Muscle of leg (tissue), 11 donors: ENCODE data around the gene CLCN3. TPM values are rescaled to one million over a fixed set of nuclear protein-coding genes. Genes with fewer than 3 reads are reported as not detected.
"Not testable (repeated sequence)": the region's sequence is repeated elsewhere in the genome, so short reads cannot be mapped to it uniquely, and the experiment has no call there.

Experiments used
- DNase-seq: peaks from one replicate; pipeline ENCODE4 v3.0.0; 2013
- H3K27ac ChIP-seq: one replicate; pipeline ENCODE4 v1.5.1; 2013; ENCODE audit warnings: mild to moderate bottlenecking, low read length, control low read depth
- H3K27me3 ChIP-seq: one replicate; pipeline ENCODE4 v1.6.1; 2013; ENCODE audit warnings: low read length; ENCODE audit not compliant: control insufficient read depth, insufficient read depth
- H3K36me3 ChIP-seq: one replicate; pipeline ENCODE4 v1.6.1; 2013; ENCODE audit warnings: low read length; ENCODE audit not compliant: control insufficient read depth, insufficient read depth
- H3K4me1 ChIP-seq: one replicate; pipeline ENCODE4 v1.6.1; 2013; ENCODE audit warnings: low read length; ENCODE audit not compliant: control insufficient read depth, insufficient read depth
- H3K4me3 ChIP-seq: one replicate; pipeline ENCODE4 v1.5.1; 2013; ENCODE audit warnings: low read length, control low read depth
- H3K9me3 ChIP-seq: replicated peaks from 2 replicates; pipeline ENCODE4 v1.6.1; 2013; ENCODE audit warnings: low read depth, low read length; ENCODE audit not compliant: control insufficient read depth
- WGBS: methylation state at CpG from one replicate; pipeline ENCODE4 v1.1.5; 2013; ENCODE audit warnings: missing lambda C conversion rate; ENCODE audit not compliant: insufficient coverage; 5-methylcytosine and 5-hydroxymethylcytosine counted together
- polyA plus RNA-seq, 8 donors: library from polyadenylated mRNA; unstranded; fragments of 120-200 nt; gene quantifications; one replicate each; pipeline versions ENCODE4 v1.2.1 to v1.2.3, GENCODE V29; 2013; ENCODE audit warnings: inconsistent platforms in 1 of 8, low replicate concordance in 1 of 8; ENCODE audit not compliant: insufficient read length in 8 of 8, insufficient read depth in 1 of 8
- total RNA-seq: library from RNA; stranded (reverse); fragments of 120-200 nt; gene quantifications from one replicate; pipeline ENCODE4 v1.2.4, GENCODE V29; 2013

CLCN3 gene
- total and polyA plus RNA-seq, 9 donors, result 22.5 to 33.9 (median 26.8) TPM

DNA sequence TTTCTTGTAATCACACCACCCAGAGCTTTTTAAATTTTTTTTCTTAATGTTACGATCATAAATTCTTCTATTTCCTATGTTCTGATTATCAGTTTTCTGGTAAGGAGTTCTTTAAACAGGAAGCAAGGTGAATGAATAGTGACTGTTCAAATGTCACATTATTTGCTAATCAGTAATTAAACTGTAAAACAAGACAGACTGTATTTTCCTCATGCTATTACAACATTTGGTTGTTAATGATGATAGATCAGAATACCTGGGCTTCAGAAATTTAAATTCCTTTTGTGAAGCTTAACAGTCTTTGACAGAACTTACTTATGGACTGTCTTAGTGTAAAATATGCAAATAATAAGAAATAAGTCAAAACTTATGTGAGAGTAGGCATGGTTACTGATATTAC is 41.4 kb downstream of the CLCN3 start:
- no peak for DNase-seq
- Histone ChIP-seq H3K4me3 (no peak overlapping the region), H3K27ac (no peak overlapping the region), H3K36me3 (peaks cover 2% of the 10 kb centered on the region), H3K4me1 (no peaks in the 10 kb centered on the region), H3K27me3 (no peaks in the 10 kb centered on the region), H3K9me3 (no peaks in the 10 kb centered on the region)
- WGBS, result no CpG with 5 or more reads among the region's 1 CpG

DNA sequence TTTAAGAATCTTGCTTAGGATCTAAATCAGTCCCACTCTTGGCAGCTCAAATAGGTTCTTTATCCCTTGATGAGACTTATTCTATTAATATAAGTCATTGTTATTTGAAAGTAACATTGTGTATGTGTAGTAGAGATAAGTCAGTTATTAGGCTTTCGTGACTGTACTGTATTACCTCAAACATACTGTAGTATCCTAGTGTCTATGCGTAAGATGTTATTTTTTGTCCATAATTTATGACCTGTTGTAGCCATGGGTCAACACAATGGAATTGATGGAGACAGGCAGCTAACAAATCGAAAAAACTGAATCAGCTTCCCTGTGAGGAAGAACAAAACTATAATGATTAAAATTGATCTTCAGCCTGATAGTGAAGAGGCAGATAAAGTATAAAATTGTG is 41.8 kb downstream of the CLCN3 start:
- Histone ChIP-seq H3K4me1 (no peaks in the 10 kb centered on the region), H3K9me3 (peaks cover 2% of the 10 kb centered on the region), H3K36me3 (peaks cover 2% of the 10 kb centered on the region), H3K4me3 (no peak overlapping the region), H3K27ac (no peak overlapping the region), H3K27me3 (no peaks in the 10 kb centered on the region)
- no peak for DNase-seq
- WGBS, result no CpG with 5 or more reads among the region's 3 CpGs

DNA sequence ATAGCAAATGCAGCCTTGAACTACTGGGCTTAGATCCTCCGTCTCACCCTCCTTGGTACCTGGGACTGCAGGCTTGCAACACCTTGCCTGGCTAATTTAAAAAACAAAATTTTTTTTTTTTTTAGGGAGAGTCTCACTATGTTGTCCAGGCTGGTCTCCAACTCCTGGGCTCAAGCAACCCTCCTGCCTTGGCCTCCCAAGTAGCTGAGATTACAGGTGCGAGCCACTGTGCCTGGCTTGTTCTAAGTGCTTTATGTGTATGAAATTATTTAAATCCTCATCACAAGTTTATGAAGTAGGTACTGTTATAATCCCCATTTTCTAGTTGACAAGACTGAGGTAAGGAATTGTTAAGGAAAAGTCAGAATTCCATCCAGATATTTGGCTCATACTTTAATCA is 43.0 kb downstream of the CLCN3 start:
- Histone ChIP-seq H3K4me3 (no peak overlapping the region), H3K27me3 (no peaks in the 10 kb centered on the region), H3K36me3 (peaks cover 2% of the 10 kb centered on the region), H3K9me3 (peaks cover 2% of the 10 kb centered on the region), H3K4me1 (no peaks in the 10 kb centered on the region), H3K27ac (no peak overlapping the region)
- DNase-seq, result no peak
- WGBS, result no CpG with 5 or more reads among the region's 2 CpGs

DNA sequence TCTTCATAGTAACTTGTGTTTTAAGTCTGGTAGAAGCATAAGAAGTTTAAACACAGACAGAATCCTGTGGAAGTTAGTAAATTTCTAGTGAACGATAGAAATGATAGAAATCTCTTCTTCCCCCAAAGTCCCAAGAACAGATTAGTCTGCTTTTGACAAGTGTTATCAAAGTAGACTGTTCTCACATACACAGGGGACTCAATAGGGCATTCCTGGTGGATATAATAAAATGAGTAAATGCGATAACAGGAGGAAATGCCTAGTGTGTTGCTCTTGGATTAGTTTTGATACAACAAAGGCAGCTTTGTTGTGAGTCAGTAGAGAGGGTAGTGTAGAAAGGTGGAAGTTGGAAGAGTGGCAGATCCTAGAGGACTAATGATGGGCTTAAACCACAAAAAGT is 43.5 kb downstream of the CLCN3 start:
- 75% methylated on average over 1 of the region's 2 CpGs for WGBS
- H3K36me3 ChIP-seq, result peaks cover 2% of the 10 kb centered on the region
- no peaks in the 10 kb centered on the region for H3K27me3 ChIP-seq
- H3K4me1 ChIP-seq, result no peaks in the 10 kb centered on the region
- DNase-seq, result no peak
- no peak overlapping the region for H3K4me3 ChIP-seq
- no peak overlapping the region for H3K27ac ChIP-seq
- peaks cover 2% of the 10 kb centered on the region for H3K9me3 ChIP-seq

DNA sequence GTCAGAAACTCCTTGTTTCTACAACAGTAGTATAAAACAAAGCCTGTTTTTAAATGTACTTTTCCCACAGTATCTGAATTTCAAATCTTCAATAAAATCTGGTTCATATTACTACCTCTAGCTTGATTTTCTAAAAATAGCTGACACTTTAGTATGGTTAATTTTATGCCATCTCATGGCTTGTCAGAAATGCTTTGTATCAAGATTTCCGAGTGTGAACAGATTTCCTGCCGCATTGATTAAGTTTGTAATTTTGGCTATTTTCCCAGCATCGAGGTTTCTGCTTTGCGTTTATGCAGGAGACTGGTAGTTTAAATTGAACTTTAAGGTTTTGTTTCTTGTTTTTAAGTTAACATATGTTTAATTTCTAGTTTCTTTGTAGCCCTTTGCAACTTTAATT is 44.2 kb downstream of the CLCN3 start:
- DNase-seq, result no peak
- WGBS, result no CpG with 5 or more reads among the region's 4 CpGs
- Histone ChIP-seq H3K4me1 (no peaks in the 10 kb centered on the region), H3K4me3 (no peak overlapping the region), H3K9me3 (peaks cover 2% of the 10 kb centered on the region), H3K27ac (no peak overlapping the region), H3K27me3 (no peaks in the 10 kb centered on the region), H3K36me3 (peaks cover 2% of the 10 kb centered on the region)

DNA sequence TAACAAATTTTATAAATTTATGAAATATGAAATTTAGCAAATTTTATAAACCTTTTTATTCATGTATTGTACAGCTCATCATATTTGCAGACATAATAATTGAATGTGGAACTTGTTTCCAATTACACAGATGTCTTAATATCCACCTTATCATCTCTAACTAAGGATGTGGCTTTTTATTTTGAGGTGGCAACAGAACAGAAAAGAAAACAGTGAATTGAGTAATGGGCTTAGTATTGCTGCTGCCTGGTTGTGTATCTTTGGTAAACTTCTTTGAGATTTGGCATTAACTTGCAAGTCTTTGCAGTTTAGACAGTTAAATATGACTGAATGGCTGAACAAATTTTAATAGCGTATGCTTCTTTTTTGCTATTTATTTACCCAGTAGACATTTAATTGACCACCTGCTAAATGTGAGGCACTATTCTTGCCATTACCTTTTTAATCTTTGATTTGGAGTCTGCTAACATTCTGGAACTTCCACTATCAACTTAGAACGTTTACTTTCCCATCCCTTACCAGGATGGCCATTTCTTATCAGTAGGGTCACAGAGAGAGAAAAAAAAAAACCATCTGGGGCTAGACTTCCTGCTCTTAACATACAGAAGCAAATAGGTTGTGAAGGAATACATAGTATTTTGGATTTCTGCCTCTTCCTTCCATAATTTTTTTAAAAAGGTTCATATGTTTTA is 44.8 kb downstream of the CLCN3 start:
- no peaks in the 10 kb centered on the region for H3K4me1 ChIP-seq
- DNase-seq, result no peak
- WGBS, result no CpG with 5 or more reads among the region's 2 CpGs
- H3K27me3 ChIP-seq, result no peaks in the 10 kb centered on the region
- H3K36me3 ChIP-seq, result peaks cover 2% of the 10 kb centered on the region
- no peak overlapping the region for H3K27ac ChIP-seq
- peaks cover 2% of the 10 kb centered on the region for H3K9me3 ChIP-seq
- H3K4me3 ChIP-seq, result no peak overlapping the region

DNA sequence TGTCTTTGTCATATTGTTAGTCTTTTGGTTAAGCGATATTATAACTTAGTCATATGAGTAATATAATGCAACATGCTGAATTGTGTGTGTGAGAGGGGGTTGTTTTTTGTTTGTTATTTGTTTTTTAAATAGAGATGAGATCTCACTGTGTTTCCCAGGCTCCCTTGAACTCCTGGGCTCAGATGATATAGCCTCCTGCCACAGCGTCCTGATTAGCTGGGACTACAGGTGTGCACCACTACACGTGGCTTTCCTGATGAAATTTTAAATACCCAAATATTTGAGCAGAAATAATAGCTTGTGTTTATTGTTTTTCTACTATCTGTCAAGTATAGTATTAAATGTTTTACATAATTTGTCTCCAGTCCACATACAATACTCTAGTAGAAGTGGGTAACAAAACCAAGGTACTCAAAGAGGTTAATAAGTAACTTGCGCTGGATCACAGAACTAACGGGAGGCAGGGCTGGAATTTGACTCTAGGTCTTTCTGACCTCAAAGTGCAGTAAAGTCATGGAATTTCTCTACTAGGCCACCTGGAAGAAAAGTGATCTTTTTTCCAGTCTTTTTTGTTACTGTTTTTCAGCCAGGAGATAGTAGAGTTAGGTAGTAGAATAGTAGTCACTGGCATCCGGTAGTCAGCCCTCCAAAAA is 47.8 kb downstream of the CLCN3 start:
- Histone ChIP-seq H3K36me3 (peaks cover 2% of the 10 kb centered on the region), H3K4me3 (no peak overlapping the region), H3K27ac (no peak overlapping the region), H3K4me1 (no peaks in the 10 kb centered on the region), H3K9me3 (peaks cover 2% of the 10 kb centered on the region), H3K27me3 (no peaks in the 10 kb centered on the region)
- no peak for DNase-seq
- WGBS, result 68% methylated on average over 2 of the region's 6 CpGs

DNA sequence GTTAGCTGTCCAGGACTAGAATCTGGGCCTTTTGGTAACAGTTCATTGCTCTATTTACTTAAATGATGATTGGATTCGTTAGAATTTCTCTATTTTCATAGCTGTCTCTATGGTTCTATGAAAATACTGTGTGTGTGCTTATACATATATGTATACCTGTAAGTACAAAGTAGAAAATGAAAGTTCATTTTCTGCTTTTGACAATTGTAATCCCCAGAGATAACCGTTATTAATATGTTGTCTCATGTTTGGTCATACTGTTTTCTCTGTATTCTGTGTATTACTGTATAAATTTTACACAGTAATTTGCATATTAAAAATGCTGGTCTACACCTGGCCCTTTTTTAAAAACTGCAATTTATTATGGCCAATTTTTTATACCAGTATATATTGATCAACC is 55.4 kb downstream of the CLCN3 start:
- WGBS, result no CpG with 5 or more reads among the region's 2 CpGs
- H3K27ac ChIP-seq, result no peak overlapping the region
- H3K9me3 ChIP-seq, result no peaks in the 10 kb centered on the region
- H3K4me3 ChIP-seq, result no peak overlapping the region
- no peak for DNase-seq
- peaks cover under 1% of the 10 kb centered on the region for H3K36me3 ChIP-seq
- H3K27me3 ChIP-seq, result no peaks in the 10 kb centered on the region
- H3K4me1 ChIP-seq, result no peaks in the 10 kb centered on the region

DNA sequence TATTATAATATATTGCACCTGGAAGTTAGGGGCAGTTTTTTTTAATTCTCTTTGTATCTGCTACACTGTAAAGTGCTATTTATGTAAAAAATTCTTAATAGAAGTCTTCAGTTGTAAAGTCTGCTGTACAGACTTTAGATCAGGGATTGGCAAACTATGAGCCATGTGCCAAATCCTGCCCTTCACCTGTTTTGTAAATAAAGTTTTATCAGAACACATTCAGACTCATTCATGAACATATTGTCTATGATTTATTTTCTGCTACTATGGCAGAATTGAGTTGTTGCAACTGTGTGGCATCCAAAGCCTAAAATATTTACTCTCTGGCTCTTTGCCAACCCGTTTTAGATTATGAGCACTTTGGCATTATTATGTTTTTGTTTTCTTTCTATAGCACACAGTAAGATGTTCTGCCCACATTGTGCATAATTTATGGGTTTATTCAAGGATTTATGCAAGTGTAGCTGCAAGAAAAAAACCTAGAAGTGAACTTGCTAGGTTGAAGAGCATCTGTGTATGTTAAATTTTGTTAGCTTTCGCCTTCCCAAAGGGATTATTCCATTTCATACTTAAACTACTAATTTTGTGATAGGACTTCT is 56.9 kb downstream of the CLCN3 start:
- H3K27ac ChIP-seq, result no peak overlapping the region
- H3K36me3 ChIP-seq, result peaks cover 3% of the 10 kb centered on the region
- no peaks in the 10 kb centered on the region for H3K4me1 ChIP-seq
- WGBS, result no CpG with 5 or more reads among the region's 2 CpGs
- H3K4me3 ChIP-seq, result no peak overlapping the region
- H3K27me3 ChIP-seq, result no peaks in the 10 kb centered on the region
- no peaks in the 10 kb centered on the region for H3K9me3 ChIP-seq
- no peak for DNase-seq

DNA sequence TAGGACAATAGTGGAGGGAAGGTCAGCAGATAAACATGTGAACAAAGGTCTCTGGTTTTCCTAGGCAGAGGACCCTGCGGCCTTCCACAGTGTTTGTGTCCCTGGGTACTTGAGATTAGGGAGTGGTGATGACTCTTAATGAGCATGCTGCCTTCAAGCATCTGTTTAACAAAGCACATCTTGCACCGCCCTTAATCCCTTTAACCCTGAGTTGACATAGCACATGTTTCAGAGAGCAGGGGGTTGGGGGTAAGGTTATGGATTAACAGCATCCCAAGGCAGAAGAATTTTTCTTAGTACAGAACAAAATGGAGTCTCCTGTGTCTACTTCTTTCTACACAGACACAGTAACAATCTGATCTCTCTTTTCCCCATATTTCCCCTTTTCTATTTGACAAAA is 58.1 kb downstream of the CLCN3 start:
- not testable (repeated sequence) for H3K27ac ChIP-seq, DNase-seq, H3K4me3 ChIP-seq, H3K36me3 ChIP-seq, H3K27me3 ChIP-seq, H3K9me3 ChIP-seq, H3K4me1 ChIP-seq
- no CpG with 5 or more reads among the region's 2 CpGs for WGBS
